ENCODE data around the gene TBC1D19. TPM values are rescaled to one million over a fixed set of nuclear protein-coding genes. Genes with fewer than 3 reads are reported as not detected.
A peak's percentile ranks its signal among the peaks of the same experiment; 100 is the strongest.

The TBC1D19 gene
- total and polyA plus RNA-seq, 9 of the 15 experiments (the other 6 are each of a cell fraction or from before 2014, with no cell fraction given) = 0.73 to 5.6 (median 3.7) TPM

DNA sequence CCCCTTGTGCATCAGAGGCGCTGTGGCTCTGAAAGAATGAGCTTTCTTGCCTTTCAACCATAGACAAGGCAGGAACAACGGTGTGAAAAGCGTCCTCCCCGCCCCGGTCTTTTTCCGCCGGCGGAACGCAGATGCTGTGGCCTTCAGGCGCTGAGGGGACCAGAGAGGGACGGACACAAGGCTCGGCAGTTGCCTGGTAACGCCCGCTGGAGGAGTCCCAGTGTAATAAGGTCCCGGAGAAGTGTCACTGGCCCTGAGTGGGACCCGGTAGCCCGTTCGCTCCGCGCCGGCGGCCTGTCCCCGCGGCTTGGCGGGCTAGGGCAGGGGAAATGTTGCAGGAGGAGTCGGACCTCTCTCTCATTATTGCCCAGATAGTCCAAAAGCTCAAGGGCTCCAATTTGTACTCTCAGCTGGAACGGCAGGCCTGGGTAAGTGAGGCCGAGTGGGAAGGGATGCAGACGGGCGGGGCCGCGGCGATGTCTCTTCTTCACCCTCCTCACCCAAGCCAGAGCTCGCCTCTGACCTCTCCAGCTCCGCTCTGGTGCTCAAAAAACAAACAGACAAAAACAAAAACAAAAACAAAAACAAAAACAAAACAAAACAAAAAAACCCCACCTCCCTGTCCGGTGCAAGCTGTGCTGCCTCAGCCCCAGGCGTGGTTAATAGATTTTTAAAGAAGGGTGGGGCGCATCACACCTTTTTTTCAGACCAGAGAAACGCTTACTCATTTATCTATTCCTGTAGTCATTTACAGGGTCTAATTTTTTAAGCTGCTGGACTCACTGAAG, at the start of gene TBC1D19 (continued):
- TF ChIP-seq, protein P1, sequence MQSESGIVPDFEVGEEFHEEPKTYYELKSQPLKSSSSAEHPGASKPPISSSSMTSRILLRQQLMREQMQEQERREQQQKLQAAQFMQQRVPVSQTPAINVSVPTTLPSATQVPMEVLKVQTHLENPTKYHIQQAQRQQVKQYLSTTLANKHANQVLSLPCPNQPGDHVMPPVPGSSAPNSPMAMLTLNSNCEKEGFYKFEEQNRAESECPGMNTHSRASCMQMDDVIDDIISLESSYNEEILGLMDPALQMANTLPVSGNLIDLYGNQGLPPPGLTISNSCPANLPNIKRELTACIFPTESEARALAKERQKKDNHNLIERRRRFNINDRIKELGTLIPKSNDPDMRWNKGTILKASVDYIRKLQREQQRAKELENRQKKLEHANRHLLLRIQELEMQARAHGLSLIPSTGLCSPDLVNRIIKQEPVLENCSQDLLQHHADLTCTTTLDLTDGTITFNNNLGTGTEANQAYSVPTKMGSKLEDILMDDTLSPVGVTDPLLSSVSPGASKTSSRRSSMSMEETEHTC (IDR thresholded peaks at IDR 0.05) = no peak
- TF ChIP-seq TAF7 (tag; IDR thresholded peaks at IDR 0.05) (peak; percentile 84), TEAD1 (CRISPR knock-in tag; IDR thresholded peaks at IDR 0.05) (peak in 1 of 2 experiments; percentile 55; a peak in 1 of 4 replicates), WHSC1 (IDR thresholded peaks at IDR 0.05; ENCODE audit: low read length) (no peak), POLR2A (conservative IDR thresholded peaks at IDR 0.05) (peak; percentile 60), ZNF239 (CRISPR knock-in tag; IDR thresholded peaks at IDR 0.05) (no peak), MXI1 (IDR thresholded peaks at IDR 0.05; ENCODE audit: low read depth, low read length) (peak; percentile 75; the same call in 1 of the 2 replicates), TEAD4 (IDR thresholded peaks at IDR 0.05; ENCODE audit: low read length) (no peak), TEAD4 (CRISPR knock-in tag; IDR thresholded peaks at IDR 0.05; ENCODE audit: borderline replicate concordance) (no peak), HNRNPL (IDR thresholded peaks at IDR 0.05; ENCODE audit: low read depth, low read length) (no peak)
- TF ChIP-seq, protein P2, sequence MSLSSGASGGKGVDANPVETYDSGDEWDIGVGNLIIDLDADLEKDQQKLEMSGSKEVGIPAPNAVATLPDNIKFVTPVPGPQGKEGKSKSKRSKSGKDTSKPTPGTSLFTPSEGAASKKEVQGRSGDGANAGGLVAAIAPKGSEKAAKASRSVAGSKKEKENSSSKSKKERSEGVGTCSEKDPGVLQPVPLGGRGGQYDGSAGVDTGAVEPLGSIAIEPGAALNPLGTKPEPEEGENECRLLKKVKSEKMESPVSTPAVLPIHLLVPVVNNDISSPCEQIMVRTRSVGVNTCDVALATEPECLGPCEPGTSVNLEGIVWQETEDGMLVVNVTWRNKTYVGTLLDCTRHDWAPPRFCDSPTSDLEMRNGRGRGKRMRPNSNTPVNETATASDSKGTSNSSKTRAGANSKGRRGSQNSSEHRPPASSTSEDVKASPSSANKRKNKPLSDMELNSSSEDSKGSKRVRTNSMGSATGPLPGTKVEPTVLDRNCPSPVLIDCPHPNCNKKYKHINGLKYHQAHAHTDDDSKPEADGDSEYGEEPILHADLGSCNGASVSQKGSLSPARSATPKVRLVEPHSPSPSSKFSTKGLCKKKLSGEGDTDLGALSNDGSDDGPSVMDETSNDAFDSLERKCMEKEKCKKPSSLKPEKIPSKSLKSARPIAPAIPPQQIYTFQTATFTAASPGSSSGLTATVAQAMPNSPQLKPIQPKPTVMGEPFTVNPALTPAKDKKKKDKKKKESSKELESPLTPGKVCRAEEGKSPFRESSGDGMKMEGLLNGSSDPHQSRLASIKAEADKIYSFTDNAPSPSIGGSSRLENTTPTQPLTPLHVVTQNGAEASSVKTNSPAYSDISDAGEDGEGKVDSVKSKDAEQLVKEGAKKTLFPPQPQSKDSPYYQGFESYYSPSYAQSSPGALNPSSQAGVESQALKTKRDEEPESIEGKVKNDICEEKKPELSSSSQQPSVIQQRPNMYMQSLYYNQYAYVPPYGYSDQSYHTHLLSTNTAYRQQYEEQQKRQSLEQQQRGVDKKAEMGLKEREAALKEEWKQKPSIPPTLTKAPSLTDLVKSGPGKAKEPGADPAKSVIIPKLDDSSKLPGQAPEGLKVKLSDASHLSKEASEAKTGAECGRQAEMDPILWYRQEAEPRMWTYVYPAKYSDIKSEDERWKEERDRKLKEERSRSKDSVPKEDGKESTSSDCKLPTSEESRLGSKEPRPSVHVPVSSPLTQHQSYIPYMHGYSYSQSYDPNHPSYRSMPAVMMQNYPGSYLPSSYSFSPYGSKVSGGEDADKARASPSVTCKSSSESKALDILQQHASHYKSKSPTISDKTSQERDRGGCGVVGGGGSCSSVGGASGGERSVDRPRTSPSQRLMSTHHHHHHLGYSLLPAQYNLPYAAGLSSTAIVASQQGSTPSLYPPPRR (CRISPR knock-in tag; IDR thresholded peaks at IDR 0.05; ENCODE audit: borderline replicate concordance) = 0 out of 2 replicates have a peak, but pooled peaks have one; percentile 11
